Esophagus muscularis mucosa (tissue), 4 donors: ENCODE results near the gene DOCK3. TPM values are rescaled to one million over a fixed set of nuclear protein-coding genes. Genes with fewer than 3 reads are reported as not detected.

ENCODE experiments used
- DNase-seq: peaks from one replicate; pipeline ENCODE4 v3.0.0-alpha.2; 2017; ENCODE audit errors: extremely low spot score
- H3K27ac ChIP-seq, 4 donors: fragments of 200-600 bp; sonication (generic); replicated peaks in 1 of 4; 1 replicate in 3 of 4; 2 replicates in 1 of 4; pipeline ENCODE4 v1.5.1; 2016 to 2019; ENCODE audit warnings: mild to moderate bottlenecking in 1 of 4
- H3K27me3 ChIP-seq, 4 donors: fragments of 200-600 bp; sonication (generic); one replicate each; pipeline versions ENCODE4 v1.5.1 to v1.6.0; 2016 to 2019
- H3K36me3 ChIP-seq, 4 donors: fragments of 200-600 bp; sonication (generic); one replicate each; pipeline ENCODE4 v1.5.1; 2016 to 2019
- H3K4me1 ChIP-seq, 4 donors: fragments of 200-600 bp; sonication (generic); one replicate each; pipeline ENCODE4 v1.5.1; 2016 to 2019
- H3K4me3 ChIP-seq, 4 donors: fragments of 200-600 bp; sonication (generic); 1 replicate in 2 of 4; 2 replicates in 2 of 4; pipeline ENCODE4 v1.5.1; 2016 to 2019; ENCODE audit warnings: mild to moderate bottlenecking in 4 of 4, moderate library complexity in 1 of 4
- H3K9me3 ChIP-seq, 4 donors: fragments of 200-600 bp; sonication (generic); 1 replicate in 3 of 4; 2 replicates in 1 of 4; pipeline ENCODE4 v1.5.1; 2016 to 2019
- EP300 ChIP-seq: sonication (generic); formaldehyde crosslinking; IDR thresholded peaks from one replicate; pipeline ENCODE4 v1.6.1; 2017; ENCODE audit warnings: antibody characterized with exemption
- POLR2A ChIP-seq: fragments of 450-650 bp; IDR thresholded peaks from one replicate; pipeline ENCODE4 v1.6.1; 2017; ENCODE audit warnings: antibody characterized with exemption, moderate library complexity, mild to moderate bottlenecking, low read depth
- POLR2AphosphoS5 ChIP-seq, 2 donors: sonication (generic); formaldehyde crosslinking; IDR thresholded peaks; one replicate each; pipeline ENCODE4 v1.6.1; 2017; ENCODE audit warnings: antibody characterized with exemption in 2 of 2
- WGBS: methylation state at CpG from one replicate; pipeline ENCODE4 v1.1.5; 2018; 5-methylcytosine and 5-hydroxymethylcytosine counted together
- intact Hi-C: fragments of 100-400 bp; cut with DNase I; formaldehyde crosslinking; loops from one replicate; pipeline ENCODE4 v1.15.1; 2023
- total RNA-seq, 4 donors: library from RNA; depleted of rRNA; stranded (reverse); fragments of >200 nt; gene quantifications; one replicate each; pipeline versions ENCODE4 v1.1.0 to v1.2.1, GENCODE V29; 2016
- TF ChIP-seq, protein P1 (sequence below), 3 experiments: fragments of 200-600 bp in 2 of 3; fragments of 450-650 bp in 1 of 3; sonication (generic) in 2 of 3; IDR thresholded peaks; one replicate each; pipeline ENCODE4 v1.5.1; 2017 to 2019; ENCODE audit warnings: antibody characterized with exemption in 3 of 3, mild to moderate bottlenecking in 2 of 3, moderate library complexity in 1 of 3

Gene DOCK3
- total RNA-seq, 4 donors from 2014 or later: 5.4 to 10.6 (median 7.2) TPM

DNA sequence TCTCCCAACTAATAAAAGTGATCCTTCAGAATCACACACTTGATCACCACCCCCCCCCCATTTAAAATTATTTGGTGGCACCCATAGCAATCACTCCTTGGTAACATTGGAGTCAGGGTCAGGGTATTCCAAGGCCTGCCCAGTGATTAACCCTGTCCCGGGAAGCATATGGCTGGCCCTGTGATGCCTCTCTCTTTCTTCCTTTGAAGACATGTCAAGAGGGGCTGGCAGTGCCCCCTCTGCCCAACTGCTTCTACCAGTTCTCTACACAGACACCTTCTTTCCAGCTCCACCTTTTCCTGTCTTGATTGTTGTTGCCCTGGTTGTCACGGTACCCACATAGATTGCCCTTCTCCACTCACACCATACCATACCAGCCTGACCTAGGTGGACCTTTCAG, 679.4 kb downstream of the DOCK3 start:
- H3K4me1 ChIP-seq: no peaks in the 10 kb centered on the region
- H3K27me3 ChIP-seq: no peaks in the 10 kb centered on the region
- intact Hi-C loops: no loop called here
- peaks cover 0 to 51% (median 7%) of the 10 kb centered on the region in 4 donors for H3K36me3 ChIP-seq
- no peak for DNase-seq
- no peak overlapping the region for H3K4me3 ChIP-seq
- H3K9me3 ChIP-seq: no peaks in the 10 kb centered on the region
- 96% methylated on average over 2 of the region's 2 CpGs for WGBS
- TF ChIP-seq POLR2A (no peak), POLR2AphosphoS5 (IDR thresholded peaks at IDR 0.05) (no peak), EP300 (no peak)
- TF ChIP-seq, protein P1, sequence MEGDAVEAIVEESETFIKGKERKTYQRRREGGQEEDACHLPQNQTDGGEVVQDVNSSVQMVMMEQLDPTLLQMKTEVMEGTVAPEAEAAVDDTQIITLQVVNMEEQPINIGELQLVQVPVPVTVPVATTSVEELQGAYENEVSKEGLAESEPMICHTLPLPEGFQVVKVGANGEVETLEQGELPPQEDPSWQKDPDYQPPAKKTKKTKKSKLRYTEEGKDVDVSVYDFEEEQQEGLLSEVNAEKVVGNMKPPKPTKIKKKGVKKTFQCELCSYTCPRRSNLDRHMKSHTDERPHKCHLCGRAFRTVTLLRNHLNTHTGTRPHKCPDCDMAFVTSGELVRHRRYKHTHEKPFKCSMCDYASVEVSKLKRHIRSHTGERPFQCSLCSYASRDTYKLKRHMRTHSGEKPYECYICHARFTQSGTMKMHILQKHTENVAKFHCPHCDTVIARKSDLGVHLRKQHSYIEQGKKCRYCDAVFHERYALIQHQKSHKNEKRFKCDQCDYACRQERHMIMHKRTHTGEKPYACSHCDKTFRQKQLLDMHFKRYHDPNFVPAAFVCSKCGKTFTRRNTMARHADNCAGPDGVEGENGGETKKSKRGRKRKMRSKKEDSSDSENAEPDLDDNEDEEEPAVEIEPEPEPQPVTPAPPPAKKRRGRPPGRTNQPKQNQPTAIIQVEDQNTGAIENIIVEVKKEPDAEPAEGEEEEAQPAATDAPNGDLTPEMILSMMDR (IDR thresholded peaks at IDR 0.05): no peak
- no peak overlapping the region for H3K27ac ChIP-seq

DNA sequence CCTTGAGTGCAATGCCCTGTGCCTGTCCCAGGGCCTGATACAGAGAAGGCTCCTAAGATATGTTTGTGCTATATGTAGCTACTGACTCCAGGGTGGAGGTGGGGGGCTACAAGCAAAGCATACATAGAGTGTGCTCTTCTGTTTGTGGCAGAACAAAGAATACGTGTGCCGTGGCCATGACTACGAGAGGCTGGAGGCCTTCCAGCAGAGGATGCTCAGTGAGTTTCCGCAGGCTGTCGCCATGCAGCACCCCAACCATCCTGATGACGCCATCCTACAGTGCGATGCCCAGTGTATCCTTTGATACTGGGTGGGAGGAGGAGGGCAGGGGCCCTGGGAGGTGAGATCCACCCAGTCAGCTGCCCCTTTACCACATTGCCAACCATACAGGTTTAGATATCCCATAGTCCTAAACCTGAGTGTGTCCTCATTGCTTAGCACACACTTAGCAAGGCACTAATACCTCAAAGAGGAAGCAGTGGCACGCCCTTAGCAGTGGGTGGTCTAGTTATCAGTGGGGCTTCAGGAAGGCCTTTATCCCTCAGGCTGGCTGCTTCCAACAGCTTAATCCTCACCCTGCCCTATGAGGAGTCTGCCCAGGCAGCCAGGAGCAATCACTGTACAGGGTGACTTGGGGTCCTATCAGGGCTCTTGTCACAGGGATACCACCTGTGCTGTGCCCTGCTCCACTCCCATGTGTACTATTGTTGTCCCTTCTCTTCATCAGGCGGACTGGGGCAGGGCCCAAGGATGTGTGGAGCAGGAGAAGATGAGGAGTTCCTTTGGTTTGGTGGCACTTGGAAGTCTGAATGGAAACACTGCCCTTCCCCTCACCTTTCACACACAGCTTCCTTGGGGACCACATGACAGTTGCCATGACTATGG, 680.2 kb downstream of the DOCK3 start:
- TF ChIP-seq POLR2AphosphoS5 (IDR thresholded peaks at IDR 0.05) (no peak), POLR2A (no peak), EP300 (no peak)
- TF ChIP-seq, protein P1 (IDR thresholded peaks at IDR 0.05): no peak
- Histone ChIP-seq H3K27me3 (no peaks in the 10 kb centered on the region), H3K27ac (no peak overlapping the region), H3K4me1 (no peaks in the 10 kb centered on the region), H3K4me3 (no peak overlapping the region), H3K36me3 (peaks cover 0 to 50% (median 10%) of the 10 kb centered on the region in 4 donors), H3K9me3 (no peaks in the 10 kb centered on the region)
- 99% methylated on average over 8 of the region's 9 CpGs for WGBS
- DNase-seq: no peak
- intact Hi-C loops: no loop called here

DNA sequence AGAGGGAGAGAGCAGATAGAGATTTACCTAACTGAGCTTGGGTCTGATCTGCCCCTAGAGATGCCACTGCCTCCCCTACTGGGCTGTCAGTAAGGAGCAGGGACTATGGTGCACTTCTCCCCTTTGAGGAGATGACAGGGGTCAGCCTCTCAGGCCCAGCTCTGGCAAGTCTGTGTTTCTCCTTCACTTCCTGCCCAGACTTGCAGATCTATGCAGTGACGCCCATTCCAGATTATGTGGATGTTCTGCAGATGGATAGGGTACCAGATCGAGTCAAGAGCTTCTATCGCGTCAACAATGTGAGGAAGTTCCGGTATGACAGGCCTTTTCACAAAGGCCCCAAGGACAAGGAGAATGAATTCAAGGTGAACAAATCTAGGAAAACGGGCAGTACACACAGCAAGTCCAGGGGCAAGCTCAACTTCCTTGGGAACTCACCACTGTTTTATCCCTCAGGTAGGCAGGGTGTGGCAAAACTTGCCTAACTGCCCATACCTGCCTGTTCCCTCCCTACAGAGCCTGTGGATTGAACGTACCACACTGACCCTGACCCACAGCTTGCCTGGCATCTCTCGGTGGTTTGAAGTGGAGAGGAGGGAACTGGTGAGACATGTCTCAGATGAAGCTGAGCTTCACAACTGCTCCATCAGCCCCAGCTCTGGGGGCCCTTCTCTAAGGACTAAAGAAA, 681.3 kb downstream of the DOCK3 start:
- H3K4me3 ChIP-seq: no peak overlapping the region
- intact Hi-C loops: no loop called here
- no peaks in the 10 kb centered on the region for H3K27me3 ChIP-seq
- H3K27ac ChIP-seq: no peak overlapping the region
- no peak for DNase-seq
- H3K4me1 ChIP-seq: no peaks in the 10 kb centered on the region
- no peaks in the 10 kb centered on the region for H3K9me3 ChIP-seq
- peaks cover 0 to 45% (median 10%) of the 10 kb centered on the region in 4 donors for H3K36me3 ChIP-seq
- WGBS: 77% methylated on average over 8 of the region's 8 CpGs
- no peak for TF ChIP-seq EP300
- TF ChIP-seq POLR2A: no peak
- no peak for TF ChIP-seq POLR2AphosphoS5 (IDR thresholded peaks at IDR 0.05)
- TF ChIP-seq, protein P1 (IDR thresholded peaks at IDR 0.05): no peak

DNA sequence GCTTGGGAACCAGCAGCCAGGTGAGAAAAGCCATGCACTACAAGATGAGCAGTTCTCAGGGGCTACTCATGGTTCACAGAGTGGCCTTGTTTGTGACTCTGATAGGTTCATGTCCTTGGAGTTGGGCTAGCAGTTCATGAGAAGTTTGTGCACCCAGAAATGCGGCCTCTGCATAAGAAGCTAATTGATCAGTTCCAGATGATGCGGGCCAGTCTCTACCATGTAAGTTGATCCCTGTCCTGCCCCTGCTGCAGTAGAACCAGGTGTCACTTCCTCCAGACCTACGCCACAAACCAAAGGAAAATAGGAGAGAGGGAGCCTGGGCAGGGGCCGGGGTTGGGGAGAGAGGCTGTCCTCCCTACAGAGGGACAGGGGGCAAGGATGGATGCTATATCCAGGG, 683.1 kb downstream of the DOCK3 start:
- intact Hi-C loops: no loop called here
- Histone ChIP-seq H3K4me3 (no peak overlapping the region), H3K27me3 (no peaks in the 10 kb centered on the region), H3K36me3 (peaks cover 0 to 63% (median 15%) of the 10 kb centered on the region in 4 donors), H3K4me1 (no peaks in the 10 kb centered on the region), H3K27ac (no peak overlapping the region), H3K9me3 (no peaks in the 10 kb centered on the region)
- no peak for DNase-seq
- WGBS: 67% methylated on average over 4 of the region's 4 CpGs
- TF ChIP-seq EP300 (no peak), POLR2AphosphoS5 (IDR thresholded peaks at IDR 0.05) (no peak)

DNA sequence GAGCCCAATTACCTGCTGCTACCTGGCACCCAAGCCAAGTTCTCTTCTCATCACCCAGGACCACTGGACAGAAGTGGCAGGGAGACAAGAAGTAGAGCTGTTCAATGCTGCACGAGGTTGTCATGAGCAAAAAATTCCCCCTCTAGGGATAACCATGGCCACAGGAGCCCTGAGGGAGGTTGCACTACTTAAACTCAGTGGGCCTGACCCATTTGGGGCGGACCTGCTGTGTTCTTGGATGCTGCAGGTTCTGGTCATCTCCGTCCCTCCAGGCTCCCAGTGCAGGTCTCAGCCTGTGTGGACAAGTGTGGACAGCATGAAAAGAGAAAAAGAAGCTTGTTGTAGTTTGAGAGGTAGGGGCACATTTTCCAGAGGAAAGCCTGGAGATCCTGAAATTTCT, 684.3 kb downstream of the DOCK3 start:
- 93% methylated on average over 3 of the region's 3 CpGs for WGBS
- H3K4me3 ChIP-seq: no peak overlapping the region
- intact Hi-C loops: no loop called here
- no peaks in the 10 kb centered on the region for H3K4me1 ChIP-seq
- no peak overlapping the region for H3K27ac ChIP-seq
- no peaks in the 10 kb centered on the region for H3K9me3 ChIP-seq
- no peak for DNase-seq
- H3K36me3 ChIP-seq: peaks cover 0 to 63% (median 15%) of the 10 kb centered on the region in 4 donors
- no peak for TF ChIP-seq POLR2AphosphoS5 (IDR thresholded peaks at IDR 0.05)
- TF ChIP-seq EP300: no peak
- TF ChIP-seq, protein P1 (IDR thresholded peaks at IDR 0.05): no peak
- no peak for TF ChIP-seq POLR2A
- no peaks in the 10 kb centered on the region for H3K27me3 ChIP-seq
